OCI-LY7 (cell line): ENCODE data around the gene PPP4C.

Experiments
- EZH2phosphoT487 ChIP-seq: fragments of 200-600 bp; sonication (generic); IDR thresholded peaks from 2 replicates; pipeline ENCODE4 v1.6.1; 2018; ENCODE audit warnings: low read depth, borderline replicate concordance, mild to moderate bottlenecking, mixed run types, antibody characterized with exemption, low read length, moderate library complexity, mixed read lengths
- TF ChIP-seq, protein P1 (sequence below): fragments of 200-600 bp; sonication (generic); conservative IDR thresholded peaks from 2 replicates; pipeline ENCODE4 v1.5.1; 2014; ENCODE audit warnings: mild to moderate bottlenecking, antibody characterized with exemption, low read length, moderate library complexity, mixed read lengths

DNA sequence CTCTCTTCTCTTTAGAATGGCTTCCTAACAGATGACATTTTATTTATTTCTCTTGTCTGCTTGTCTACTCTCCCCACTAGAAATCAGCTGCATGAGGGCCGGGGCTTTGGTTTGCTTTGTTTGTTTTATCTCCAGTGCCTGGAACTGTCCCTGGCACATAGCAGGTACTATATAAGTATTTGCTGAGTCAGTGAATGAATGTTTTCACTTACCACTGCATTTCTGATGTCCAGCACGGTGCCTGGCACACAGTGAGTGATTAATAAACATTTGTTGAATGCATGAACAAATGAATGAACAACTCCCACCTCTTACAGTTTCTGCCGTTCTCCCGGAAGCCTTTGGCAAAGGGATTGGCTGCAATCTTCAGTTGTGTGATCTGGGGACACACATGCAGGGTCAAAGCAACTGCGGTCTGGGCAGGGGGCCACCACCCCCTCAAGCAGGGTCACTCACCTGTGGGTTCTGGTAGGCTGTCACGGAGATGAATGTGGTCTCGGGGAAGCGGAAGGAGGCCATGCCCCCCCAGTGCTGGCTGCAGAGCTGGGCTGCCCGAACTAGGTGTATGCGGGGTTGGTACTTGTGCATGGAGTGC is 12.5 kb downstream of the PPP4C start:
- TF ChIP-seq, protein P1, sequence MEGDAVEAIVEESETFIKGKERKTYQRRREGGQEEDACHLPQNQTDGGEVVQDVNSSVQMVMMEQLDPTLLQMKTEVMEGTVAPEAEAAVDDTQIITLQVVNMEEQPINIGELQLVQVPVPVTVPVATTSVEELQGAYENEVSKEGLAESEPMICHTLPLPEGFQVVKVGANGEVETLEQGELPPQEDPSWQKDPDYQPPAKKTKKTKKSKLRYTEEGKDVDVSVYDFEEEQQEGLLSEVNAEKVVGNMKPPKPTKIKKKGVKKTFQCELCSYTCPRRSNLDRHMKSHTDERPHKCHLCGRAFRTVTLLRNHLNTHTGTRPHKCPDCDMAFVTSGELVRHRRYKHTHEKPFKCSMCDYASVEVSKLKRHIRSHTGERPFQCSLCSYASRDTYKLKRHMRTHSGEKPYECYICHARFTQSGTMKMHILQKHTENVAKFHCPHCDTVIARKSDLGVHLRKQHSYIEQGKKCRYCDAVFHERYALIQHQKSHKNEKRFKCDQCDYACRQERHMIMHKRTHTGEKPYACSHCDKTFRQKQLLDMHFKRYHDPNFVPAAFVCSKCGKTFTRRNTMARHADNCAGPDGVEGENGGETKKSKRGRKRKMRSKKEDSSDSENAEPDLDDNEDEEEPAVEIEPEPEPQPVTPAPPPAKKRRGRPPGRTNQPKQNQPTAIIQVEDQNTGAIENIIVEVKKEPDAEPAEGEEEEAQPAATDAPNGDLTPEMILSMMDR, result no peak
- TF ChIP-seq EZH2phosphoT487, result no peak
